Liver (tissue), 9 donors: ENCODE data around the gene AFP. TPM values are rescaled to one million over a fixed set of nuclear protein-coding genes. Genes with fewer than 3 reads are reported as not detected.

Experiments used
- DNase-seq: peaks from one replicate; pipeline ENCODE4 v3.0.0-alpha.2; 2017; ENCODE audit warnings: low spot score
- H3K27ac ChIP-seq, 2 donors: one replicate each; pipeline ENCODE4 v1.7.0; 2013; ENCODE audit warnings: inconsistent platforms in 2 of 2, low read length in 2 of 2, control low read depth in 1 of 2, low read depth in 1 of 2, mild to moderate bottlenecking in 1 of 2
- H3K27me3 ChIP-seq, 4 donors: one replicate each; pipeline versions ENCODE4 v1.6.1 to v1.7.0; 2013; ENCODE audit warnings: low read length in 3 of 4, inconsistent platforms in 1 of 4, mild to moderate bottlenecking in 1 of 4, moderate library complexity in 1 of 4; ENCODE audit not compliant: control insufficient read depth in 4 of 4, insufficient read depth in 4 of 4
- H3K36me3 ChIP-seq, 4 donors: one replicate each; pipeline versions ENCODE4 v1.6.1 to v1.7.0; 2013; ENCODE audit warnings: low read length in 3 of 4, mild to moderate bottlenecking in 3 of 4, low read depth in 1 of 4, moderate library complexity in 1 of 4; ENCODE audit not compliant: control insufficient read depth in 4 of 4, insufficient read depth in 3 of 4
- H3K4me1 ChIP-seq, 4 donors: one replicate each; pipeline versions ENCODE4 v1.6.1 to v1.7.0; 2013; ENCODE audit warnings: low read length in 3 of 4, mild to moderate bottlenecking in 3 of 4, moderate library complexity in 1 of 4; ENCODE audit not compliant: control insufficient read depth in 4 of 4, insufficient read depth in 4 of 4
- H3K4me3 ChIP-seq, 3 donors: one replicate each; pipeline versions ENCODE4 v1.6.1 to v1.7.0; 2013; ENCODE audit warnings: low read length in 3 of 3, control low read depth in 1 of 3, low read depth in 1 of 3, mild to moderate bottlenecking in 1 of 3
- H3K9ac ChIP-seq, 2 donors: one replicate each; pipeline ENCODE4 v1.7.0; 2013; ENCODE audit warnings: low read length in 2 of 2, mild to moderate bottlenecking in 2 of 2, moderate library complexity in 2 of 2, control low read depth in 1 of 2, low read depth in 1 of 2
- H3K9me3 ChIP-seq, 4 donors: one replicate each; pipeline versions ENCODE4 v1.6.1 to v1.7.0; 2013; ENCODE audit warnings: low read length in 3 of 4; ENCODE audit not compliant: control insufficient read depth in 4 of 4
- EGR1 ChIP-seq, 2 donors: IDR thresholded peaks; 2 replicates each; pipeline ENCODE4 v1.6.1; 2016 to 2018; ENCODE audit warnings: antibody characterized with exemption in 2 of 2, low read depth in 2 of 2
- FOXA1 ChIP-seq: IDR thresholded peaks from 2 replicates; pipeline ENCODE4 v1.6.1; 2016; ENCODE audit warnings: antibody characterized with exemption
- FOXA2 ChIP-seq: IDR thresholded peaks from 2 replicates; pipeline ENCODE4 v1.6.1; 2016; ENCODE audit warnings: antibody characterized with exemption
- GABPA ChIP-seq, 2 donors: IDR thresholded peaks in 1 of 2; conservative IDR thresholded peaks in 1 of 2; 2 replicates each; pipeline ENCODE4 v1.6.1; 2016; ENCODE audit warnings: antibody characterized with exemption in 2 of 2, mild to moderate bottlenecking in 1 of 2, moderate library complexity in 1 of 2
- HNF4A ChIP-seq, 2 donors: conservative IDR thresholded peaks; 2 replicates each; pipeline ENCODE4 v1.6.1; 2016; ENCODE audit warnings: antibody characterized with exemption in 2 of 2, mild to moderate bottlenecking in 2 of 2
- HNF4G ChIP-seq: IDR thresholded peaks from 2 replicates; pipeline ENCODE4 v1.6.1; 2016; ENCODE audit warnings: antibody characterized with exemption
- JUND ChIP-seq, 2 donors: IDR thresholded peaks; 2 replicates each; pipeline ENCODE4 v1.6.1; 2016; ENCODE audit warnings: antibody characterized with exemption in 2 of 2
- NR2F2 ChIP-seq: IDR thresholded peaks from 2 replicates; pipeline ENCODE4 v1.6.1; 2016; ENCODE audit warnings: antibody characterized with exemption
- RAD21 ChIP-seq, 2 donors: IDR thresholded peaks; 2 replicates each; pipeline ENCODE4 v1.6.1; 2016; ENCODE audit warnings: antibody characterized with exemption in 2 of 2, mild to moderate bottlenecking in 2 of 2
- REST ChIP-seq: IDR thresholded peaks from 2 replicates; pipeline ENCODE4 v1.6.1; 2016; ENCODE audit warnings: antibody characterized with exemption, mild to moderate bottlenecking
- RXRA ChIP-seq, 2 donors: IDR thresholded peaks; 2 replicates each; pipeline ENCODE4 v1.6.1; 2017 to 2018; ENCODE audit warnings: antibody characterized with exemption in 2 of 2, mild to moderate bottlenecking in 1 of 2
- SP1 ChIP-seq: IDR thresholded peaks from 2 replicates; pipeline ENCODE4 v1.6.1; 2018; ENCODE audit warnings: antibody characterized with exemption, mild to moderate bottlenecking
- TAF1 ChIP-seq: conservative IDR thresholded peaks from 2 replicates; pipeline ENCODE4 v1.6.1; 2016; ENCODE audit warnings: antibody characterized with exemption, mild to moderate bottlenecking
- YY1 ChIP-seq: IDR thresholded peaks from 2 replicates; pipeline ENCODE4 v1.6.1; 2016; ENCODE audit warnings: antibody characterized with exemption, mild to moderate bottlenecking
- ZBTB33 ChIP-seq: IDR thresholded peaks from 2 replicates; pipeline ENCODE4 v1.6.1; 2016; ENCODE audit warnings: antibody characterized with exemption
- WGBS: extraction: QIAGEN DNeasy Blood & Tissue Kit; methylation state at CpG from one replicate; pipeline ENCODE4 v1.1.7; 2013; 5-methylcytosine and 5-hydroxymethylcytosine counted together
- polyA plus RNA-seq, 2 donors: library from polyadenylated mRNA; stranded (reverse) in 1 of 2; unstranded in 1 of 2; fragments of 200-250 nt in 1 of 2; fragments of >200 nt in 1 of 2; fragmentation: Nextera tagmentation in 1 of 2; extraction: Ambion mirVana in 1 of 2; gene quantifications; one replicate each; pipeline versions ENCODE4 v1.2.1 to v1.2.3, GENCODE V29; 2013 to 2015
- total RNA-seq, 2 donors: library from RNA; depleted of rRNA; stranded (reverse); fragments of >200 nt; gene quantifications; one replicate each; pipeline ENCODE4 v1.2.3, GENCODE V29; 2014
- TF ChIP-seq, protein P1 (sequence below): fragments of 150-350 bp; IDR thresholded peaks from 2 replicates; pipeline ENCODE4 v1.5.1; 2017; ENCODE audit warnings: improper control_type of control experiment, low read depth, low read length; ENCODE audit not compliant: missing input control
- TF ChIP-seq, protein P2 (sequence below): IDR thresholded peaks from 2 replicates; pipeline ENCODE4 v1.6.1; 2016; ENCODE audit warnings: antibody characterized with exemption
- TF ChIP-seq, protein P3 (sequence below): IDR thresholded peaks from 2 replicates; pipeline ENCODE4 v1.6.1; 2016; ENCODE audit warnings: antibody characterized with exemption
- donor health status: healthy.
- donor health status: healthy.
- donor health status: healthy.
- donor health status: healthy.
- donor health status: healthy.

AFP gene
- total and polyA plus RNA-seq, 4 donors, result 1.0 to 3,875 (median 5.7) TPM

- H3K27ac ChIP-seq, result peak overlapping the region; percentile 48 to 64
Measured at GRCh38 chr4:73452953-73453700, 17.1 kb downstream of the AFP start.

More at GRCh38 chr4:73452953-73453700, 17.1 kb downstream of the AFP start:
- Histone ChIP-seq H3K4me1 (peaks cover 0 to 25% (median 8%) of the 10 kb centered on the region in 4 donors), H3K36me3 (no peaks in the 10 kb centered on the region), H3K9me3 (no peaks in the 10 kb centered on the region), H3K9ac (no peak overlapping the region), H3K27me3 (no peaks in the 10 kb centered on the region), H3K4me3 (peak overlapping the region in 1 of 3 donors; percentile 40)
- 32% methylated on average over 2 of the region's 2 CpGs for WGBS
- no peak for DNase-seq
- TF ChIP-seq HNF4G, result peak; percentile 25
- TF ChIP-seq GABPA (IDR thresholded peaks at IDR 0.05 in 1 of 2, conservative IDR thresholded peaks at IDR 0.05 in 1 of 2), result no peak
- TF ChIP-seq, protein P1, sequence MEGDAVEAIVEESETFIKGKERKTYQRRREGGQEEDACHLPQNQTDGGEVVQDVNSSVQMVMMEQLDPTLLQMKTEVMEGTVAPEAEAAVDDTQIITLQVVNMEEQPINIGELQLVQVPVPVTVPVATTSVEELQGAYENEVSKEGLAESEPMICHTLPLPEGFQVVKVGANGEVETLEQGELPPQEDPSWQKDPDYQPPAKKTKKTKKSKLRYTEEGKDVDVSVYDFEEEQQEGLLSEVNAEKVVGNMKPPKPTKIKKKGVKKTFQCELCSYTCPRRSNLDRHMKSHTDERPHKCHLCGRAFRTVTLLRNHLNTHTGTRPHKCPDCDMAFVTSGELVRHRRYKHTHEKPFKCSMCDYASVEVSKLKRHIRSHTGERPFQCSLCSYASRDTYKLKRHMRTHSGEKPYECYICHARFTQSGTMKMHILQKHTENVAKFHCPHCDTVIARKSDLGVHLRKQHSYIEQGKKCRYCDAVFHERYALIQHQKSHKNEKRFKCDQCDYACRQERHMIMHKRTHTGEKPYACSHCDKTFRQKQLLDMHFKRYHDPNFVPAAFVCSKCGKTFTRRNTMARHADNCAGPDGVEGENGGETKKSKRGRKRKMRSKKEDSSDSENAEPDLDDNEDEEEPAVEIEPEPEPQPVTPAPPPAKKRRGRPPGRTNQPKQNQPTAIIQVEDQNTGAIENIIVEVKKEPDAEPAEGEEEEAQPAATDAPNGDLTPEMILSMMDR, result no peak
- TF ChIP-seq FOXA1, result no peak
- no peak for TF ChIP-seq EGR1 (IDR thresholded peaks at IDR 0.05; ENCODE audit: low read depth in 2 of 2)
- TF ChIP-seq HNF4A (conservative IDR thresholded peaks at IDR 0.05), result peak; percentile 55 to 66
- no peak for TF ChIP-seq TAF1
- no peak for TF ChIP-seq NR2F2
- TF ChIP-seq, protein P2, sequence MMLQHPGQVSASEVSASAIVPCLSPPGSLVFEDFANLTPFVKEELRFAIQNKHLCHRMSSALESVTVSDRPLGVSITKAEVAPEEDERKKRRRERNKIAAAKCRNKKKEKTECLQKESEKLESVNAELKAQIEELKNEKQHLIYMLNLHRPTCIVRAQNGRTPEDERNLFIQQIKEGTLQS, result no peak
- TF ChIP-seq REST, result peak; percentile 4
- TF ChIP-seq JUND (IDR thresholded peaks at IDR 0.05), result no peak
- no peak for TF ChIP-seq RXRA (IDR thresholded peaks at IDR 0.05)
- peak; percentile 5 for TF ChIP-seq ZBTB33
- peak; percentile 18 for TF ChIP-seq YY1
- no peak for TF ChIP-seq FOXA2
- no peak for TF ChIP-seq SP1
- no peak for TF ChIP-seq RAD21 (IDR thresholded peaks at IDR 0.05)
- TF ChIP-seq, protein P3, sequence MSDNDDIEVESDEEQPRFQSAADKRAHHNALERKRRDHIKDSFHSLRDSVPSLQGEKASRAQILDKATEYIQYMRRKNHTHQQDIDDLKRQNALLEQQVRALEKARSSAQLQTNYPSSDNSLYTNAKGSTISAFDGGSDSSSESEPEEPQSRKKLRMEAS, result no peak
